HG03103 (cell line): ENCODE data around the gene LRBA.

ENCODE experiments used
- ATAC-seq: cut with Tn5 transposase; IDR thresholded peaks from one replicate; pipeline ENCODE4 v1.9.1; 2021; ENCODE audit warnings: low read depth; ENCODE audit not compliant: unreplicated experiment

LRBA gene

DNA sequence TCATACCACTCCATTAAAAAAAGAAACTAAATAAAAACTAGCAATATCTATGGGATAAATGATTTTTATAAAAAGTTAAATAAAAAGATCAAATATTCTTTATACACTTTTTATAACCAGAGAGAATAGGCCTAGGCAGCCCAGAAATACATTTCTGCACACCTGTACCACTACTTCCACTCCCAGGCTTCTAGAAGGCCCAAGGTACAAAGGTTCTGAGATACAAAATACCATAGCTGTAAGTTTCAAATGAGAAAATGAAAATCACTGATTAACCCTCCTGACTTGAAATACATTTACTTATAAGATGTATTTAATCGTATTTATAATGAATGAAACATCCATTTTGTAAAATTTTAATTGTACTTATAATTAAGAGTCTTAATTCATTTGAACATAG is 659.7 kb downstream of the LRBA start:
- no peak for ATAC-seq

DNA sequence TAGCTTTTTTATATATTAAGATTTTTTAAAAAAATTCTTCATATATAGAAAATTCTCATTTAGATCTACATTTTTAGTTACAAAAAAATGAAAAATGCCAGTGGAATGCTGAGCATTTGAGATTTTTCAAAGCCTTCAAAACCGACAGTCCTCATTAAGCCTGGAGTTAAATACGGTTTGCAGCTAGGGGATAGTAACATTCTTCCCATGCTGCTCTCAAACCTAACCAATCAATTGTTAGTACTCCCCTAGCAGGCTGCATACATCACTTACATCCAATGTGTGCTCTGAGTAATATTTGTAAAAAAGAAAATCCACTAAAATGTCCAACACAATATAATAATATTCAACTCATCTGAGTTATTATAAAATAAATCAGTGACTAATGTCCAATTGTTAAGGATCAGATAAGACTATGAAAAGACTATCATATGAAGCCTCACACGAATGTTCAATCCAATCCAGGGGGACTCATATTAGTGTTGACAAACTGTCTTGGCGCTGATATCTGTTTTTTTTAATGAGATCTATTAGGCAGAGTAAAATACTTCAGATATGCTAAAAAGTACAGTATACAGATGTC is 660.8 kb downstream of the LRBA start:
- ATAC-seq: no peak

DNA sequence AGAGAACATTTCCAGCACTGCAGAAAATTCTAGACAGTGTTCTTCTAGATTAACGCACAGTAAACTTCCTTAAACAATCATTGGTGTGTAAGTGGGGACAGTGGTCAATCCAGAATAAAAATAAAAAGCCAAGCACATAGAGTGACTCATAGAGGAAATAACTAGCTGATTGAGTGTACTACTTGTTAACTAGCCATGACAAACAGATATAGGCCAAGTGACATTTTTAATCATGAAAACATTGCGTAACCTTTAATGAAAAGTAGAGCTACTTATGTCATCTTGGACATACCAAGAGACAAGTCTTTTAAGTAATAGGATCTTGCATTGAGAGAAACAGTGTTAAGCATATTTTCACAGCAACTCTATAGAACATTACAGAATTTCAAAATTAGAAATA is 667.0 kb downstream of the LRBA start:
- no peak for ATAC-seq

DNA sequence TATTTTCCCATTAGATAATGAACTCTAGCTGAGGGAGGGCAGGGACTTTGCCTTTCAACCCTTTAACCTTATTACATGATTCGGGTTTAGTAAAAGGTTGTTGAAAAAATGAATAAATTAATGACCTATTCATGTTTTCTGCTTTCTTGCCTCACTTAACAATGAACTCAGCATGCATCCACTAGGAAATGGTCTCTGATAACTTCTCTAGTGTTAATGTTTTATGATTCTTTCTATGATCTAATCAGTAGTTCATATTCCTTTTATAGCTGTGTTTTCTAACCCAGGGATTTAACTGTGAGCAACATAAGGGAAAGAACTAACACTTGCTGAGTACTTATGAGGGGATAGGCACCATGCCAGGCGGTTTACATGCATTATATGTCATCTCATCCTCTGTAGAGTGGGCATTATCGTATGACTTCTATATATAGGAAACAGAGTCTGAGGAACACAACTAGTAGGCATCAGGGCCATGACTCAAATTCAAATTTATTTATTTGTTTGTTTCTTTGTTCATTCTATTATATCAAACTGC is 669.8 kb downstream of the LRBA start:
- no peak for ATAC-seq

DNA sequence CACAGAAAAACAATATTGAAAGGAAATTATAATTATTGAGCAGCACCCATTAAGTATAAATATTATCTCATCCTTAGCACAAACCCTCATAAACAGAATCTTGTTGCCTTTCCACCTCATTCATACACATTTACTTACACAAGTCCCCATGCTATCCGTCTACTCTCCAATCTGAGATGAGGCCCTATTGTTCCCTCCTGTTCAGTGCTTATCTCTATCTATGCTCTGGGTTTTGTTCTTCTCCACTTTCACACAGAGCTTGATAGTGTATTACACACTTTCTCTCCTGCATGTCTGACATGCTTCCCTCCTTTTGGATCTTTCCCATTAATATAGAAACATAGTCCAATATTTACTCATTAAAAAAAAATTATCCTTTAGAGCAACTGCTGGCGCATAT is 671.3 kb downstream of the LRBA start:
- ATAC-seq: no peak

DNA sequence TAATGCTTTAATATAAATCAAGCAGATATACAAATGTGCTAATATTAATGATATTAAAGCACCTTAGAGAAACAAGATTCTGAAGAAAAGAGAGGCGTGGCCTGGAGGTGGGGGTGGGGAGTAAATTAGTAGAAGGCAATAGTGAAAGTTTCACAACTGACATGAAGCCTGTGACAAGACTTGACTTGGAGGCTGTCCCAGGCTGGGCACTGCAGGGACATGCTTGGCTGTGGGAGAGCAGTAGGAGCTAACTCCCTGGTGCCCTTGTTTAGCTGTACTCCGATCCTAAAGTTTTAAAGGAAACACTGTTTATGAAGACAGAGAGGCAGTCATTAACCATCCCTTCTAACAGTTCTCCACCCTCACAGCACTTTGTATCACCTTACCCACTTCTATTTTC is 672.1 kb downstream of the LRBA start:
- ATAC-seq: no peak

DNA sequence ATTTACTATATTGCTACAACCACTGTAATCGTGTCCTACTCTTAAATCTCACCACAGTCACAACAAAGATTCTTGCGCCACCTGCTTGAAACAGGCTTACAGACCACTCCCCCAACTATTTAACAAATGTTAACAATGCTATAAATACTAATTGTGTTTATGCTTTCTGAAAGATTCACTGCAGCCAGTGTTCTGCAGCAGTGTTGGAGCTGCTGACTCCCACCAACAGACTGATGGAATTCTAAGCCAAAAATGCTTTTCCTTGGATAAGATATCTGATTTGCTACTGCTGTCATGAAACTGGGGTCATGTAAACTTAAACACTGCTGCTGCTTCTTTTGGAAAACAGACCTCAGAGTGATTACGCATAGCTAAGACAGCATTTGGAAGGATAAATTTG is 677.4 kb downstream of the LRBA start:
- no peak for ATAC-seq

DNA sequence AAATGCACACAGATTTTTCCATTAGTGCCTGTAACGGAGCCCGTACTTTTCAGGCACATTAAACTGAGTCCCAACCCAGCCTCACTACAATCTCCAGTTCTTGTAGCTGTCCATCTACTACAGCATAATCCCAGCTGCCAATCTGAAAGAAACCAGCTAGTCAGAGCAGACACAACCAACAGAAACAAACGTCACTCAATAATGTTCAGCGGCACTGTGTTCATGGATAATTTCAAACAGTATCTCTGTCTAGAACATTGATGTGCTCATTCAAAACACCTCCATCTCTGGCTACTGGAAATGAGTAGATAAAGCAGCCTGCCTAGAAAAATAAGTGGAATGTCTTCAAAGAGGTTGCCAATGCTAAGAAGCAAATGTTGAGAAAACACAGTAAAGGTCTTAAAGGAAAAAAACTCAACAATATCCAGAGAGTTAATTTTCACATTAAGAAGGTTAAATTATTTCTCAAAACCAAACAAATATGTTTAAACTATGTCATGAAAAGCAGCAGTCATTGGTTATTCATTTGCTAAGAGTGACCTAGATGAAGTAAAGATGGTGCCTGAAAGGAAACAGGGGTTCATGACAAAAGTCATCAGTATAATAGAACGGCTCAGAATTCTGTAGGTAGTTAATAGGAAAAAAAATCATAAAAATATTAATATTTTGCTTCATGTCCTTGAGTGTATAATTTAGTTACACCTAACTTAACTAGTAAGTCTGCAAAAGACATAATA is 678.2 kb downstream of the LRBA start:
- ATAC-seq: no peak

DNA sequence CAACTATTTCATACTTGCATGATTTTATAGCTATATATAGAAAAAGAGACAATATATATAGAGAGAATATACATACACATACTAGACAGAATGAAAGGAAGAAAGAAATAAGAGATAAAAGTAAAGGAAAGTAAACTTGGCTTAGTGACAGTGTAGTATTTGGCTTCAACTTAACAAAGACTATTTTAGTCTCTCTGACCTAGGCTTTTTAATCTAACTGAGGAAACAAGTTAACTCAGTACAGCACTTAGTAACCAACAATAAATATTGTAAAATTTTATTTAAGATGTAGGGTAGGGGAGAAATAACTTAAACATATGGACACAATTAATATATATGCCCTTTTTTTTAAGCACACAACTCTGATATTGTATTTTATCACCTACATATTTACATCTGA is 682.1 kb downstream of the LRBA start:
- no peak for ATAC-seq

DNA sequence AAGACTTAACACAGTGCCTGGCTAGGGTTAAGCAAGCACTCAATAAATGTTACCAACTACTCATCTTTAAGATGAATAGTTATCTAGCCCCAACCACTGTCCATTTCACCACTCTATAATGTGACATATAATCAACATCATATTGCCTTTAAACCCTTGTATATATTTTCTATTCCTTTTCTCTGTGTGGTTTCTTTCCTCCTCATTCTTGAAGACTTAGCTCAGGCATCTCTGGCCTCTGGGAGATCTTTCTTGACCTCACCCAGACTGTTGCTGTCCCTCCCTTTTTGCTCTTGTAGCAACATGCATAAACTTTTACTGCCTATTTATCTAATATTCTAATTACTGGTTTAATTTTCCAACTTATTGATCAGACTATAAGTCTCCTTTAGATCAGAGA is 683.0 kb downstream of the LRBA start:
- no peak for ATAC-seq

DNA sequence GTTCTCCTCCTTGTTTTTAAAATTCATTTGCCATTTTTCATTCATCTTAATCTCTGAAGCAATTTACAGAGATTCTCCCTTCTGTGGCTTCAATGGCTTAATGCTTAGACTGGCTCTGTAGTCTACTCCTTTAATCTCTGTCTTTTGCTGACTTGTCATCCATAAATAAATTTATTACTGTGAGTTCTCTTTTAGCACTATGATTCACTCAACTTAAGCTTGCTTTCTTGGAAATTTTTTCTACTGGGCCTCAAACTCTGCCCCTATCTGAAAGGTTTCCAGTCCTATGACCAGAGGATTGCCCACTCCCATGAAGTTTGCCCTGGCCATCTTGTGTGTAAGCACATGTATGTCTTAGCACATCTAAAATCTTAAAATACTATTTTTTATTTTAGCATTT is 685.7 kb downstream of the LRBA start:
- ATAC-seq: no peak

DNA sequence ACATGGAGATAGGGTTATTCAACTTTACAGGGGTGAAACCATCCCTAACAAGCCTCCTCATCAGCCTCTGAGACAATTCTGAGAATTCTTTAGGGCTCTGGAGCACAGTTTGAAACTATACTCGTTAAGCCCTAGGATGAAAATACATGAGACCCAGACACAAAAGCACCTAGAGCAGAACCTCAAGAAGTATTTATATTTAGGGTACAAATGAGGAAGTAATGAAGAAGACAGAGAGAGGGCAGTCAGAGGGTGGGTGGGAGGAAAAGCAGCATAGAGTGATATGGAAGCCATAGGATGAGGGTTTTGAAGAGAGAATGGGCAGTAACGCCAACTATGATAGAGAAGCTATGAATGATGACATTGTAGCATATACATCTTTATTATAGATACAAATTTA is 686.6 kb downstream of the LRBA start:
- ATAC-seq: no peak

DNA sequence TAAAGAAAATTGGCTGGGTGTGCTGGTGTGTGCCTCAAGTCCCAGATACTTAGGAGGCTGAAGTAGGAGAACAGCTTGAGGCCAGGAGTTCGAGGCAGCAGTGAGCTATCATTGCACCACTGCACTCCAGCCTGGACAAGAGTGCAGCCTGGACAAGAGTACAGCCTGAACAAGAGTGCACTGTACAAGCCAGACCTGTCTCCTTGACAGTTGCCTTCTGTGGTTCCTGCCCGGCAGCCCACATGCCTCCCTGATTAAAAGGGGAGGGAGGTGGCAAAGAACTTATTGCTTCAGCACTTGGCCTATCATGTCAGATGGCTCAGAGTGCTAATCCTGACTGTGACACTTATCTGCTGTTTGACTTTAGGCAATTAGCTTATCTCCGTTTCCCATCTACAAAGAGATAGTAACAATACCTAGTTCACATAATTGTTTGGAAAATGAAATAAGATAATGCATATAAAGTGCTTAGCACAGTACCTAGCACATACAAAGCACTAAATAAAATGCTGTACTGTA is 687.8 kb downstream of the LRBA start:
- no peak for ATAC-seq

DNA sequence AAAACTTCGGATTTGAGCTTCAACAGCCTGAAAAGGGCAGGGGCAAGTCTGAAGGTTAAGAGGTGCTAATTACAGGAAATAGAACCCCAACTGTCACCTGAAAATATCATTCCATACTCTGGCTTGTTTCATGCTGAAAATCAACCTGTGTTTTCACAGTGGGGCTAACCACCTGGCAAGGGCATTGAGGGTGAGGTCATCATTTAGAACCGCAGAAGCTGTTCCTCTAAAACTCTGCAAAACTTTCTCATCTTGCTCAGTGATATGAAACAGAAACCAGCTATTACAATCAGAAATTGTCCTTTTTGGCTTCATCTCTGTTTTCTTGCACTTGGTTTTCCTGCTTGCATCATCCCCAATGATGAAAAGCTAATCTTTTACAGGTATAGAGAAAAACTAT is 689.2 kb downstream of the LRBA start:
- ATAC-seq: no peak

DNA sequence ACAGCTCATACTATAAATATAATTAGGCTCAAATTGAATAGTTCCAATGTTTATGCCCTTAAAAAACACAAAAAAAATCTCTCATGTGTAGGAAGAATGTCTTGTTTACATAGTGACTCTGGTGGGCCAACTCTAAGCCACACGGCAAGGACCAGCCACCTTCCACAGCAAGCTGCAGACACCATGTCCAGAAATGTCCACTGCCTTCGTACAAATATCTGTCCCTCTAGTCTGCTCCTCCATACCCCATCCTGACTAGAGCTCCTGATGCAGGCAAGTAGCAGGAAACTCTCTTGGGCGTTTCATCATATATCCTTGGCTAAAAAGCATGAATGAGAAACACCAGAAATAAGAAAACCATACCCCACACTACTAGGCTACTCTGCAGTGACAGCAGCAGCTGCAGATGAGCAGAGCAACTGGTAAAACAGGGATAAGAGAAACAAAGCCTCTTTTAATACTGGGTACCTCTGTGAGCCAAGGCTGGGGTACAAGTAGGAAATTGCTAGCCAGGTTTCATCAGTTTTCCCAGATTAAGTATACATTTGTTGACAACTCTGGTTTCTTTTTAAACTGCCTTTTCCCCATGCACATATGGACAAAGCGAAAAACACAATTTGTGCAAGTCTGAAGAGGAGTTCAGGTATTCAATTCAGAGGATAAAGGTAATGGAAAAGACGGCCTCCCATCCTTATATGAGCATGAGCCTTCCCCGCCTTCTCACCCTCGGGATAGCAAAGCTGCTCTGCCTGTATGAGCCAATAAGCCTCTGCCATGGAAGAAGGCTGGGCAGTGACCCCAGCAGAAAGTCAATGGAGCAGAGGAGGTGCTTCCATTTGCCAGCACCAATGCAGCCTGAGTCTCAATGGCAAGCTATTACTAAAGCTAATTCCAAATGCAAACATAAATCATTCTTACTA is 691.4 kb downstream of the LRBA start:
- ATAC-seq: no peak

DNA sequence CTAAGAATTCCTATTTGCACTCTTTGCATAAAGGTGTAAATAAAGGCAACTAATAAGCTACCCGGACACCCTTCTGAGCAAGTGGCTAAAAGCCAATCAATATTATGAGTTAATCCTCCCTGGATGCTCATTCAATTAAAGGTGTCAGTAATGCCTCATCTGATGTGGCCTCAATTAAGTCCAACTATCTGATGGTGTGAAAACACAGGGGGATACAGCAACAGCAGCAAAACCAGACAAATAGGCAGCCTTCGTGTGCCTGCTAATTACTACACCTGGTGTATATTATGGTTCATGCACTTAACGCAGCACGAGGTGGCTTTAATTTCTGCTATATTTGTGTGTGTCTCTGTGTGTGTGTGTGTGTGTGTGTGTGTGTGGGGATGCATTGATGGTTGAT is 692.4 kb downstream of the LRBA start:
- ATAC-seq: no peak

DNA sequence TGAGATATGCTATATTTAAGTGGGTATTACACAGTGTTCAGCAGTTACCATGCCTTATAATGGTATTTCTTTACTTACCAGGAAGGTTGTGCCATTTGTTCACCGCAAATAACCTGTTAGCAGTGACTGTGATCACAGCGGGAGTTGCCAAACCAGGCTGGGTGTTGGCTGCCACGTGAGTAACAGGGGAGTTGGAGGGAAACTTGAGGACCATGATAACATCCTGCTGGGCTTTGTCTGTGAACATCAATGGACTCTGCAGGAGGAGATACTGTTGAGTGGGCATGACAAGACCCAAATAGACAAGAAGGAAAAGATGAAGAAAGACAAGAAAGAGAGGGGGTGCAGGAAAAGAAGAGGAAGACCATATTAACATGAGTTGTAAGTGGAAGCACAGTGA is 694.0 kb downstream of the LRBA start:
- ATAC-seq: no peak

DNA sequence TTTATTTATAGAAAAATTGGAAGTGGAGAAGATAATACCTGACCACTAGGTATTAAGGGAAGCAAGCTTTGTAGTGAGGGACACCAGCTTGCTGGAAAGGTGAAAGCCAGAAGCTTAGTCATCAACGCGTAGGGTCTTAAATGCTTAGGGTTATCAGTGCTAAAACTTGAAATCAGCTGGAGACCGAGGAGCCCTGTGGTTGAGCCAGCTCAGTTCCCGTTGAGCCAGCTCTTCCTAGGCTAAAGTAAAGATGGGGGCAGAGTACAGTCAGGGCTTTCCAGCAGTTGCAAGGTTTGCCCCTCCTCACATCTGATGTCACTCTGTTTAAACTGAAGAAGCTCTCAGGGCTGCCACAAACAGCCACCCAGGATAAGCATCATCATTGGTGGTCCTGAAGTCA is 696.1 kb downstream of the LRBA start:
- ATAC-seq: no peak

DNA sequence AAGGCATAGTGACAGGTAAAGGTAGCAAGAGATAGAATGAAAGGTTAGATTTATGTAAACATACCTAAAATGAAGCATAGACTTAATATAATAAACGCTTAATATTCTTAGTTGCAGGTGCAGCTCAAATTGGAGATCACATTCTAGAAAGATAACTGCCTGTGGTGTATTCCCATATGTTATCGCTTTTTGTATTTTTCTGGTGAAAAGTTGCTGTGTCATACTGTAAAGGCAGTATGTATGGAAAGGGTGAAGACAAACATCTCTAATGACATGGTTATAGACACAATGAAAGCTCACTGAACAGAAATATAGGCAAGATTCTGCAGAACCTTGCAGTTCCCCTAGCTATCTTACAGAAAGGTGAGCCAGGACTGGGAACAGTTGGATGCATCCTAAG is 696.6 kb downstream of the LRBA start:
- ATAC-seq: no peak

DNA sequence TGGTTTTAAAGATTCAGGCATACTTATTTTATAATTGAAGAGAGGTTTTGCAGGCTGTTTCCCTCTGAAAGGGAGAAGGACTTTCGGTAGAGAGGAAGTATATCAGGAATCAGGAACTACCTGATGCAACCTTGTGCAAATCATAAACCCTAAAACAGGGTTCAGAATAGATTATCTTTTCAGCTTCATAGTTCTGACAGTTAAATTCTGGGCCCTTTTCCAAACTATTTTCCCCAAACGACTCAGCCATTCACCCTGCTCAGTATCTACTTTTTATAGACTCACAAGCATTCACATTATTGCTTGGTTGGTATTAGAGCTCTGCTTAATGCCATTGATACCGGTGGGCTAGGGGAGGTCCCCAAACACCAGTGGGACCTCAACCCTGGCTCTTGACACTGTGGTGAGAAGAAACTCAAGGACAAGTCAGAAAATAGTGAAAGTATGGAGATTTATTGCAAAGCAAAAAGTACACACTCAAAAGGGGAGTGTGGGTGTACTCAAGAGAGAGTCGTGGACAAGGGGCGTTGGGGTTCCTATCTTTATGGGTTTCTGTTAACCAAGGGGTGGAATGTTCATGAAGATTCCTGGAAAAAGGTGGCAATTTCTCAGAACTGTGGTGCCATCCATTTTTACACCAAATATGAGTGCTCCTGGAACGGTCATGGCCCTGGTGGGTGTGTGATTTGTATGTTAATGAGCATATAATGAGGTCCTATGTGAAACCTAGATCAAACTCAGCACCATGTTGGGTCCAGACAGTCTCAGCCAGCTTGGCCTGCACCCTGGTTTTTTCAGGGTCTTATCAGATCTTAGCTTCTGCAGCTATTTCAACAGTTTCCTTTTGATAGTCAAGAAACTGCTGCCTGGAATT is 698.5 kb downstream of the LRBA start:
- no peak for ATAC-seq
